ENCODE results near the gene NUMB.
A peak's percentile ranks its signal among the peaks of the same experiment; 100 is the strongest.

NUMB gene

GRCh38 chr14:73477618-73478266 lies 19.4 kb upstream of the NUMB start:
- no peak for TF ChIP-seq TAF1 (IDR thresholded peaks at IDR 0.05; ENCODE audit: borderline replicate concordance, low read depth, low read length)
- TF ChIP-seq POLR2A (IDR thresholded peaks at IDR 0.05; ENCODE audit: low read depth, low read length): no peak
- no peak for TF ChIP-seq POLR2AphosphoS5 (IDR thresholded peaks at IDR 0.05; ENCODE audit: low read depth, low read length)
- FAIRE-seq: peak; percentile 40
- no peak for DNase-seq (ENCODE audit: insufficient read length)

DNA sequence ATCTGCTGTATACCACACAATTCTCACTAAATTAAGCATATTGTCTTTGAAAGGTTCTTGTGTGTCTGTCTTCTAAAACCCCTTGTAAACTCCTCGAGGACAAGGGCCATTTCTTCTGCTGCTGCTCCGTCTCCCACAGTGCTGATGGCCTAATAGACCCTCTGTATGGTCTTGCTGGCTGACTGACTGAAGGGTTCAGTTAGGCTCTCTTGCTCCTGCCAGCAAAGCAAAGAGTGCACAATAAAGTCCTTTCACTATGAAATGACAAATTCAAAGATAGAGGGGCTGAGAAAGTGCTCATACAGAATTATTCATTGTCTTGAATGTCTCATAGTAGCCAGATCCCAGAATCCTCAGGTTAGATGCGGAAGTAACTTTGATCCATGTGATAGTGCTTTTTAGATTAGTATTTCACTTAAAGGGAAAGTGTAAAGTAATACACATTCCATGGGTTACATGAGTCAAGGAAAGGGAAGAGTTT lies 18.1 kb upstream of the NUMB start:
- no peak for FAIRE-seq
- DNase-seq (ENCODE audit: insufficient read length): no peak

DNA sequence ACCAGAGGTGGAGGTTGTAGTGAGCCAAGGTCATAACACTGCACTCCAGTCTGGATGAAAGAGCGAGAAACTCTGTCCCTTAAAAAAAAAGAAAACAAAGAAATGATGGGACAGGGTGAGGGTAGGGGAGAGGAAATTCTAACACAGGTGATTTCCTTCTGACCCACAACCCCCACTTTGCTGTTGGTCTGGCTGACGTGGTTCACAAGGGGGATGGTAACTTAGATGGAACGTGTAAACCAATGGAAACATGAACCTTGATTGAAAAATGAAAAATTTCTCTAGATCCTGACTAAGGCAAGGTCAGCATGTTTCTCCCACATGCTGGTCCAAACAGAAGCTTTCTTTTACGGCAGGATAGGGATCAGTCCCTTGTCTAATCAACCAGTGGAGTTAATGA lies 16.6 kb upstream of the NUMB start:
- FAIRE-seq: no peak
- no peak for TF ChIP-seq POLR2AphosphoS5 (IDR thresholded peaks at IDR 0.05; ENCODE audit: low read depth, low read length)
- no peak for TF ChIP-seq POLR2A (IDR thresholded peaks at IDR 0.05; ENCODE audit: low read depth, low read length)
- TF ChIP-seq TAF1 (IDR thresholded peaks at IDR 0.05; ENCODE audit: borderline replicate concordance, low read depth, low read length): no peak
- no peak for DNase-seq (ENCODE audit: insufficient read length)

More for the DNA sequence above, 18.1 kb upstream of the NUMB start:
- no peak for TF ChIP-seq TAF1 (IDR thresholded peaks at IDR 0.05; ENCODE audit: borderline replicate concordance, low read depth, low read length)
- no peak for TF ChIP-seq POLR2AphosphoS5 (IDR thresholded peaks at IDR 0.05; ENCODE audit: low read depth, low read length)
- no peak for TF ChIP-seq POLR2A (IDR thresholded peaks at IDR 0.05; ENCODE audit: low read depth, low read length)

- no peak for DNase-seq (ENCODE audit: insufficient read length)
- no peak for TF ChIP-seq POLR2A (IDR thresholded peaks at IDR 0.05; ENCODE audit: low read depth, low read length)
- TF ChIP-seq POLR2AphosphoS5 (IDR thresholded peaks at IDR 0.05; ENCODE audit: low read depth, low read length): no peak
- no peak for TF ChIP-seq TAF1 (IDR thresholded peaks at IDR 0.05; ENCODE audit: borderline replicate concordance, low read depth, low read length)
- peak; percentile 67 for FAIRE-seq
Observed at GRCh38 chr14:73472185-73473114, 14.1 kb upstream of the NUMB start.

DNA sequence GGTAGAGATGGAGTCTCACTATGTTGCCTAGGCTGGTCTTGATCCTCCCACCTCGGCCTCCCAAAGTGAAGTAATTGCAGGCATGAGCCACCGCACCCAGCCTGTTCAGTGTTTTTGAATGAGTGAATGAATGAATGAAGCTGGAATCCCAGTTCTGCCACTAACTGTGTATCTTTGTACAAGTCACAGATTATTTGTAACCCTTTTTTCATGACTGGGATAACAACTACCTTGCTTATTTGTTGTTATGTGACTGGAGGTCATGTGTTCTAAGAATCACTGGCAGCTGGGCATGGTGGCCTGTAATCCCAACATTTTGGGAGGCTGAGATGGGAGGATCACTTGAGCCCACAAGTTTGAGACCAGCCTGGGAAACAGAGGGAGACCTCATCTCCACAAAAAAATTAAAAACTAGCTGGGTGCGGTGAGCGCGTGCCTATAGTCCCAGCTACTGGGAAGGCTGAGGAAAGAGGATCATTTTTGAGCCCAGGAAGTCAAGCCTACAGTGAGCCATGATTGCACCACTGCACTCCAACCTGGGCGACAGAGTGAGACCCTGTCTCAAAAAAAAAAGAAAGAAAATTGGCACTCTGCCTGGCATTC lies 13.3 kb upstream of the NUMB start:
- TF ChIP-seq TAF1 (IDR thresholded peaks at IDR 0.05; ENCODE audit: borderline replicate concordance, low read depth, low read length) (no peak), POLR2AphosphoS5 (IDR thresholded peaks at IDR 0.05; ENCODE audit: low read depth, low read length) (no peak), POLR2A (IDR thresholded peaks at IDR 0.05; ENCODE audit: low read depth, low read length) (no peak)
- no peak for DNase-seq (ENCODE audit: insufficient read length)
- no peak for FAIRE-seq

DNA sequence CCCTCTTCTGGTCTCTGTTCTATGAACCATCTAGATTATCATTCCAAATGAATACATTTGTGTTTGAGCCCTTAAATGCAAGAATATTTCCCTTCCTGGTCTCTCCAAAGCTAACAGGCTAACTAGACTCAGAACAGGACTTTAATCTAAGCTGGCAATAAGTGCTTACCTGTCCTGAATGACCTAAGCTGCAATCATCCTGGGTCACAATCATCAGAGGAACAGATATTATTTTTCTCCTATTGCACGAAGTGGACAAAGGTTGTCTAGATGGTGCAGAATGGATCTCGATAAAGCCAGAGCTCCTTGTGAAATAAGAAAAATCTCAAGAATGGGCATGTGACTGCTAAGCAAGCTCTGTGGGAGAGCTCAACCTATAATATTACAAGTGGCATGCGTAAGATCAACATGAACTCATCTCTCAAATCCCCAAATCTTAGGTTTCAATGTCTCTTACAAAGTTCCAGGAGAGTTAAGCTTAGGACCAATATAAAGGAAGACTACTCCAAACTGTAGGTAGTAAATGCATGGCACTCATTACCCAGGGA lies 10.6 kb upstream of the NUMB start:
- FAIRE-seq (no peak), DNase-seq (ENCODE audit: insufficient read length) (no peak)
- no peak for TF ChIP-seq POLR2A (IDR thresholded peaks at IDR 0.05; ENCODE audit: low read depth, low read length)
- TF ChIP-seq POLR2AphosphoS5 (IDR thresholded peaks at IDR 0.05; ENCODE audit: low read depth, low read length): no peak

- DNase-seq (ENCODE audit: insufficient read length) (no peak), FAIRE-seq (no peak)
- TF ChIP-seq POLR2A (IDR thresholded peaks at IDR 0.05; ENCODE audit: low read depth, low read length) (no peak), POLR2AphosphoS5 (IDR thresholded peaks at IDR 0.05; ENCODE audit: low read depth, low read length) (no peak)
Observed at GRCh38 chr14:73467800-73468199, 9.5 kb upstream of the NUMB start.

- TF ChIP-seq POLR2AphosphoS5 (IDR thresholded peaks at IDR 0.05; ENCODE audit: low read depth, low read length): no peak
- TF ChIP-seq TAF1 (IDR thresholded peaks at IDR 0.05; ENCODE audit: borderline replicate concordance, low read depth, low read length): no peak
- no peak for TF ChIP-seq POLR2A (IDR thresholded peaks at IDR 0.05; ENCODE audit: low read depth, low read length)
- no peak for DNase-seq (ENCODE audit: insufficient read length)
- no peak for FAIRE-seq
Observed at GRCh38 chr14:73467377-73467776, 9.0 kb upstream of the NUMB start.

GRCh38 chr14:73466861-73467260 lies 8.5 kb upstream of the NUMB start:
- DNase-seq (ENCODE audit: insufficient read length): no peak
- TF ChIP-seq TAF1 (IDR thresholded peaks at IDR 0.05; ENCODE audit: borderline replicate concordance, low read depth, low read length) (no peak), POLR2A (IDR thresholded peaks at IDR 0.05; ENCODE audit: low read depth, low read length) (no peak), POLR2AphosphoS5 (IDR thresholded peaks at IDR 0.05; ENCODE audit: low read depth, low read length) (no peak)
- FAIRE-seq: no peak

GRCh38 chr14:73465823-73466532 lies 7.6 kb upstream of the NUMB start:
- no peak for DNase-seq (ENCODE audit: insufficient read length)
- TF ChIP-seq POLR2A (IDR thresholded peaks at IDR 0.05; ENCODE audit: low read depth, low read length) (no peak), TAF1 (IDR thresholded peaks at IDR 0.05; ENCODE audit: borderline replicate concordance, low read depth, low read length) (no peak), POLR2AphosphoS5 (IDR thresholded peaks at IDR 0.05; ENCODE audit: low read depth, low read length) (no peak)
- FAIRE-seq: peak; percentile 40

DNA sequence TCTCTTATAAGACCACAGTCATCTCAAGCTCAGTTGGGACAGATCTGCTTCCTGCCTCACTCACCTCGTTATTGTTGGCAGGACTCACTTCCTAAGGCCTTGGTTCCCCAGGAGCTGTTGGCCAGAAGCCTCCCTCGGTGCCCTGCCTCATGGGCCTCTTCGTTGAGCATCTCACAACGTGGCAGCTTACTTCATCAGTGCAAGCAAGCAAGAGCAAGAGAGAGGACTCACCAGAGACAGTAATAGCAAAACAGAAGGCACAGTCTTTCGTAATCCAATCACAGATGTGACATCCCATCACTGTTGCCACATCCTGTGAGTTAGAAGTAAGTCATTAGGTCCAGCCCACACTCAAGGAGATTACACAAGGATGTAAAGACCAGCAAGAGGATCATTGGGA lies 5.1 kb upstream of the NUMB start:
- no peak for DNase-seq (ENCODE audit: insufficient read length)
- FAIRE-seq: no peak
- TF ChIP-seq TAF1 (IDR thresholded peaks at IDR 0.05; ENCODE audit: borderline replicate concordance, low read depth, low read length): no peak
- TF ChIP-seq POLR2A (IDR thresholded peaks at IDR 0.05; ENCODE audit: low read depth, low read length): no peak
